OCI-LY3 (cell line): ENCODE results near the gene GJA10.

ENCODE experiments used
- CTCF ChIP-seq: fragments of 200-600, 300-600 bp; sonication (generic); IDR thresholded peaks from 2 replicates; pipeline ENCODE4 v1.5.1; 2014; ENCODE audit warnings: antibody characterized with exemption, low read length, low read depth
- EZH2phosphoT487 ChIP-seq: fragments of 200-600 bp; shearing (Covaris generic); IDR thresholded peaks from 2 replicates; pipeline ENCODE4 v1.6.1; 2018; ENCODE audit warnings: antibody characterized with exemption, mixed run types, low read depth

DNA sequence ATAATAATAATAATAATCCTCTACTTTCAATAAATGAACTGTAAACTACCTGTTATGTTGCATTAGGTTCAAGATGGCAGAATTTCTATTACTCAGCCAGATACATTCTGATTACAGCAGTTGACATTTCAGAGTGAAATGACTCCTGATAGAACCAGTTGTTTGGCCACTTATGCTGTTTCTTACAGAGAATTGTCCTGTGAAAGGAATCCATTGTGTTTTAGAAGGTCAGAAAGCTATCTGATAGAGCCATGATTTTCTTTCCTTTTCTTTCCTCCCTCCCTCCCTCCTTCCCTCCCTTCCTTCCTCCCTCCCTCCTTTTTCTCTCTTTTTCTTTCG lies 16.6 kb downstream of the GJA10 start:
- no peak for TF ChIP-seq CTCF
- no peak for TF ChIP-seq EZH2phosphoT487
